B cell (primary cell): ENCODE data around the gene KNL1. TPM values are rescaled to one million over a fixed set of nuclear protein-coding genes. Genes with fewer than 3 reads are reported as not detected.

Experiments
- ATAC-seq: fragments of 200-7000 bp; cut with Tn5 transposase; one replicate; pipeline ENCODE4 v1.10.0; 2021; ENCODE audit warnings: low read depth, mild to moderate bottlenecking, moderate number of reproducible peaks, moderate library complexity
- CTCF ChIA-PET: fragments of 350-600 bp; sonication (Branson Sonifier 250); formaldehyde crosslinking; loops from one replicate; lab custom pipeline; 2021; ENCODE audit warnings: antibody characterized with exemption, inconsistent platforms; lab: Charles Lee
- POLR2A ChIA-PET: fragments of 350-600 bp; sonication (Branson Sonifier 250); formaldehyde crosslinking; loops from one replicate; lab custom pipeline; 2021; ENCODE audit warnings: antibody characterized with exemption; lab: Charles Lee
- DNase-seq: peaks from one replicate; pipeline ENCODE4 v3.0.0; 2013
- H2AFZ ChIP-seq: 2 replicates; pipeline ENCODE4 v1.6.1; 2012; ENCODE audit warnings: mild to moderate bottlenecking, low read depth, low read length; ENCODE audit not compliant: insufficient read depth, poor library complexity, severe bottlenecking
- H3K27ac ChIP-seq, 2 donors: 1 replicate in 1 of 2; 2 replicates in 1 of 2; pipeline ENCODE4 v1.5.1; 2012 to 2013; ENCODE audit warnings: low read length in 2 of 2, mild to moderate bottlenecking in 2 of 2, moderate library complexity in 1 of 2
- H3K27me3 ChIP-seq, 4 experiments: fragments of 200-600 bp in 1 of 4; sonication (generic) in 1 of 4; replicated peaks in 1 of 4; 1 replicate in 2 of 4; 2 replicates in 2 of 4; pipeline versions ENCODE4 v1.6.1 to v1.7.0; 2013 to 2016; ENCODE audit warnings: low read length in 3 of 4, mild to moderate bottlenecking in 2 of 4, mixed read lengths in 1 of 4, moderate library complexity in 1 of 4; ENCODE audit not compliant: insufficient read depth in 4 of 4, control insufficient read depth in 3 of 4; ENCODE audit errors: control extremely low read depth in 1 of 4
- H3K36me3 ChIP-seq, 2 experiments: replicated peaks in 1 of 2; 1 replicate in 1 of 2; 2 replicates in 1 of 2; pipeline versions ENCODE4 v1.6.1 to v1.7.1; 2013; ENCODE audit warnings: low read length in 1 of 2; ENCODE audit not compliant: insufficient read depth in 2 of 2, control insufficient read depth in 1 of 2; ENCODE audit errors: control extremely low read depth in 1 of 2, extremely low read depth in 1 of 2
- H3K4me1 ChIP-seq, 2 donors: fragments of 200-600 bp in 1 of 2; sonication (generic) in 1 of 2; 1 replicate in 1 of 2; 2 replicates in 1 of 2; pipeline versions ENCODE4 v1.5.1 to v1.6.1; 2013 to 2017; ENCODE audit warnings: low read length in 2 of 2; ENCODE audit not compliant: control insufficient read depth in 2 of 2, insufficient read depth in 2 of 2
- H3K4me2 ChIP-seq: replicated peaks from 2 replicates; pipeline ENCODE3; 2012; ENCODE audit warnings: mild to moderate bottlenecking, low read depth, low read length; ENCODE audit not compliant: poor library complexity, severe bottlenecking
- H3K4me3 ChIP-seq, 5 experiments: fragments of 200-600 bp in 1 of 5; sonication (generic) in 1 of 5; 1 replicate in 3 of 5; 2 replicates in 2 of 5; pipeline versions ENCODE4 v1.5.1 to v1.7.0; 2011 to 2016; ENCODE audit warnings: low read length in 4 of 5, mild to moderate bottlenecking in 4 of 5, low read depth in 2 of 5, control low read depth in 1 of 5, moderate library complexity in 1 of 5; ENCODE audit not compliant: insufficient read depth in 1 of 5; ENCODE audit errors: control extremely low read depth in 1 of 5, extremely low read depth in 1 of 5
- H3K79me2 ChIP-seq: fragments of 200-600 bp; sonication (generic); one replicate; pipeline ENCODE4 v1.6.0; 2016; ENCODE audit warnings: low read length; ENCODE audit not compliant: control insufficient read depth, insufficient read depth
- H3K9ac ChIP-seq: fragments of 200-600 bp; sonication (generic); 2 replicates; pipeline ENCODE4 v1.6.1; 2017; ENCODE audit warnings: mild to moderate bottlenecking, low read length, moderate library complexity
- H3K9me3 ChIP-seq, 3 donors: one replicate each; pipeline versions ENCODE4 v1.6.1 to v1.7.1; 2013; ENCODE audit warnings: low read length in 2 of 3; ENCODE audit not compliant: control insufficient read depth in 2 of 3, insufficient read depth in 1 of 3; ENCODE audit errors: control extremely low read depth in 1 of 3
- H4K20me1 ChIP-seq: 2 replicates; pipeline ENCODE4 v1.6.0; 2012; ENCODE audit warnings: mild to moderate bottlenecking, low read length; ENCODE audit not compliant: insufficient read depth, control insufficient read depth, poor library complexity, severe bottlenecking
- H3K27ac Mint-ChIP-seq: one replicate; pipeline ENCODE4 v1.8.0; 2021; ENCODE audit warnings: mixed read lengths
- H3K27me3 Mint-ChIP-seq: one replicate; pipeline ENCODE4 v1.8.0; 2021; ENCODE audit warnings: mixed read lengths
- H3K4me1 Mint-ChIP-seq: one replicate; pipeline ENCODE4 v1.8.0; 2021; ENCODE audit warnings: mixed read lengths
- H3K4me3 Mint-ChIP-seq: one replicate; pipeline ENCODE4 v1.8.0; 2021; ENCODE audit warnings: mixed read lengths
- H3K9me3 Mint-ChIP-seq: one replicate; pipeline ENCODE4 v1.8.0; 2022; ENCODE audit warnings: mixed read lengths; ENCODE audit not compliant: insufficient read depth
- EZH2 ChIP-seq: IDR thresholded peaks from 2 replicates; pipeline ENCODE4 v1.6.1; 2012; ENCODE audit warnings: borderline replicate concordance, low read depth, mild to moderate bottlenecking, moderate library complexity, low read length; ENCODE audit not compliant: insufficient read depth, poor library complexity, severe bottlenecking
- WGBS: methylation state at CpG from one replicate; pipeline ENCODE4 v1.1.5; 2013; ENCODE audit warnings: missing lambda C conversion rate; ENCODE audit not compliant: insufficient coverage; 5-methylcytosine and 5-hydroxymethylcytosine counted together
- intact Hi-C: fragments of 100-400 bp; cut with micrococcal nuclease; formaldehyde crosslinking; loops from one replicate; pipeline ENCODE4 v1.10.0; 2022
- polyA plus RNA-seq: library from polyadenylated mRNA; depleted of rRNA; stranded (reverse); fragments of >200 nt; gene quantifications from 2 replicates; pipeline ENCODE4 v1.2.3, GENCODE V29; 2012
- total RNA-seq, 2 donors: library from RNA; stranded (reverse); fragments of 120-200 nt in 1 of 2; gene quantifications; 1 replicate in 1 of 2; 2 replicates in 1 of 2; pipeline versions ENCODE4 v1.2.3 to v1.2.4, GENCODE V29; 2013 to 2022
- TF ChIP-seq, protein P1 (sequence below): fragments of 200-600 bp; IDR thresholded peaks from one replicate; pipeline ENCODE4 v1.8.0; 2022; ENCODE audit warnings: antibody characterized with exemption, mild to moderate bottlenecking

The KNL1 gene
- total and polyA plus RNA-seq, 2 donors (not counting 1 experiment from before 2014, with no cell fraction given): 0.91 to 4.0 TPM

DNA sequence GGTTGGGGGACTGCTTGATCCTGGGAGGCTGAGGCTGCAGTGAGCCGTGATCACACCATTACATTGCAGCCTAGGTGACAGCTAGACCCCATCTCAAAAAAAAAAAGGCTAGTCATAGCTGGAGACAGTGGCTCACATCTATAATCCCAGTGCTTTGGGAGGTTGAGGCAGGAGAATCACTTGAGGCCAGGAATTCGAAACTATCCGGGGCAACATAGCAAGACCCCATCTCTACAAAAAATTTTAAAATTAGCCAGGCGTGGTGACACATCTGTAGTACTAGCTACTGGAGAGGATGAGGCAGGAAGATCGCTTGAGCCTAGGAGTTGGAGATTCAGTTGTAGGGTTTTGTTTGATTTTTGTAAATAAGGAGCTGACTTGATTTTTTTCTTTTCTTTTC, 45.6 kb downstream of the KNL1 start:
- H4K20me1 ChIP-seq: no peaks in the 10 kb centered on the region
- H3K4me2 ChIP-seq: no peak overlapping the region
- Mint-ChIP-seq H3K9me3 (no peaks in the 10 kb centered on the region), H3K4me3 (no peak overlapping the region), H3K4me1 (no peaks in the 10 kb centered on the region), H3K27me3 (no peaks in the 10 kb centered on the region), H3K27ac (no peak overlapping the region)
- no peak overlapping the region for H3K27ac ChIP-seq
- TF ChIP-seq EZH2: no peak
- TF ChIP-seq, protein P1, sequence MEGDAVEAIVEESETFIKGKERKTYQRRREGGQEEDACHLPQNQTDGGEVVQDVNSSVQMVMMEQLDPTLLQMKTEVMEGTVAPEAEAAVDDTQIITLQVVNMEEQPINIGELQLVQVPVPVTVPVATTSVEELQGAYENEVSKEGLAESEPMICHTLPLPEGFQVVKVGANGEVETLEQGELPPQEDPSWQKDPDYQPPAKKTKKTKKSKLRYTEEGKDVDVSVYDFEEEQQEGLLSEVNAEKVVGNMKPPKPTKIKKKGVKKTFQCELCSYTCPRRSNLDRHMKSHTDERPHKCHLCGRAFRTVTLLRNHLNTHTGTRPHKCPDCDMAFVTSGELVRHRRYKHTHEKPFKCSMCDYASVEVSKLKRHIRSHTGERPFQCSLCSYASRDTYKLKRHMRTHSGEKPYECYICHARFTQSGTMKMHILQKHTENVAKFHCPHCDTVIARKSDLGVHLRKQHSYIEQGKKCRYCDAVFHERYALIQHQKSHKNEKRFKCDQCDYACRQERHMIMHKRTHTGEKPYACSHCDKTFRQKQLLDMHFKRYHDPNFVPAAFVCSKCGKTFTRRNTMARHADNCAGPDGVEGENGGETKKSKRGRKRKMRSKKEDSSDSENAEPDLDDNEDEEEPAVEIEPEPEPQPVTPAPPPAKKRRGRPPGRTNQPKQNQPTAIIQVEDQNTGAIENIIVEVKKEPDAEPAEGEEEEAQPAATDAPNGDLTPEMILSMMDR: no peak
- no peak overlapping the region for H3K4me3 ChIP-seq
- no peaks in the 10 kb centered on the region for H3K27me3 ChIP-seq
- no peaks in the 10 kb centered on the region for H3K9me3 ChIP-seq
- POLR2A ChIA-PET: interaction anchor here (0.6 kb wide), 1 partner anchor 50 kb away, joined by 8 read pairs; no protein-coding TSS in a partner anchor
- intact Hi-C loops: no loop called here
- no peak overlapping the region for H3K9ac ChIP-seq
- ATAC-seq (no peak), DNase-seq (no peak)
- H3K79me2 ChIP-seq: no peaks in the 10 kb centered on the region
- H3K4me1 ChIP-seq: no peaks in the 10 kb centered on the region
- H2AFZ ChIP-seq: no peak overlapping the region
- WGBS: no CpG with 5 or more reads among the region's 5 CpGs
- CTCF ChIA-PET: interaction anchor here (0.6 kb wide), 1 partner anchor 221 kb away, joined by 3 read pairs; no protein-coding TSS in a partner anchor
- peaks cover 0 to 1% of the 10 kb centered on the region in 2 experiments for H3K36me3 ChIP-seq

DNA sequence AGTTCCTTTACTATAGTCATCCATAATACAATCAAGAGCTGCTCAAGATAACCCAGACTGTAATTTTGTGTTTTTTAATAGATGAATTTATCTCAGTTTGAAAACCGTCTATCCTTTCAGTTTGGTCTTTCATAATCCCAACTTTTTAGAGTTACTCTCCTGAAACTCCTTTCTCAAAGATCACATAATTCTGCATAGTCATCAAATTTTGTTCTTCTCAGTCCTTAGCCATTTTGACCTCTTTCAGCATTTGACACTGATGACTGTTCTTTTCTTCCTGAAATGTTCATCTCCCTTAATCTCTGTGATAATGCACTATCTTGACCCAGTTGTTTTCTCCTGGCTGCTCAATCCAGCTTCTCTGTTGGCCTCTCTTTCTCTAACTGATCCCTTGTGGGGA, 53.5 kb downstream of the KNL1 start:
- WGBS: no CpG with 5 or more reads among the region's 1 CpG
- Histone ChIP-seq H3K4me3 (no peak overlapping the region), H3K79me2 (no peaks in the 10 kb centered on the region), H3K36me3 (no peaks in the 10 kb centered on the region), H4K20me1 (no peaks in the 10 kb centered on the region), H3K27me3 (no peaks in the 10 kb centered on the region), H3K9me3 (no peaks in the 10 kb centered on the region), H3K9ac (no peak overlapping the region), H3K4me2 (no peak overlapping the region), H3K27ac (no peak overlapping the region), H2AFZ (no peak overlapping the region), H3K4me1 (peaks cover 10 to 11% of the 10 kb centered on the region in 2 donors)
- Mint-ChIP-seq H3K4me3 (no peak overlapping the region), H3K27me3 (no peaks in the 10 kb centered on the region), H3K27ac (no peak overlapping the region), H3K4me1 (peaks cover 9% of the 10 kb centered on the region), H3K9me3 (no peaks in the 10 kb centered on the region)
- no peak for DNase-seq
- no peak for ATAC-seq
- ChIA-PET CTCF (no interaction called here), POLR2A (no interaction called here)
- TF ChIP-seq, protein P1: no peak
- TF ChIP-seq EZH2: no peak
- intact Hi-C loops: no loop called here
